CD4-positive, CD25-positive, alpha-beta regulatory T cell (primary cell): ENCODE results near the gene IMMP2L. TPM values are rescaled to one million over a fixed set of nuclear protein-coding genes. Genes with fewer than 3 reads are reported as not detected.

Source experiments
- ATAC-seq, 2 donors: fragments of 150-1000 bp; cut with Tn5 transposase; one replicate each; pipeline ENCODE4 v1.10.0; 2021; ENCODE audit warnings: low read depth in 2 of 2, moderate number of reproducible peaks in 2 of 2, moderate library complexity in 1 of 2
- DNase-seq, 3 donors: peaks; one replicate each; pipeline versions ENCODE4 v3.0.0 to v3.0.0-alpha.2; 2012 to 2022; ENCODE audit warnings: mixed read lengths in 1 of 3
- H3K27ac ChIP-seq: one replicate; pipeline ENCODE4 v1.7.0; 2013; ENCODE audit warnings: mild to moderate bottlenecking, low read length; ENCODE audit not compliant: insufficient read depth, poor library complexity, severe bottlenecking
- H3K27me3 ChIP-seq: one replicate; pipeline ENCODE4 v1.7.0; 2013; ENCODE audit warnings: low read length; ENCODE audit not compliant: control insufficient read depth, insufficient read depth
- H3K36me3 ChIP-seq: one replicate; pipeline ENCODE4 v1.7.0; 2013; ENCODE audit warnings: mild to moderate bottlenecking, low read length, moderate library complexity; ENCODE audit not compliant: control insufficient read depth, insufficient read depth
- H3K4me1 ChIP-seq: 2 replicates; pipeline ENCODE4 v1.7.0; 2013; ENCODE audit warnings: mild to moderate bottlenecking, low read length; ENCODE audit not compliant: insufficient read depth, control insufficient read depth, poor library complexity, severe bottlenecking
- H3K4me3 ChIP-seq: one replicate; pipeline ENCODE4 v1.7.0; 2013; ENCODE audit warnings: low read depth, mild to moderate bottlenecking, low read length, moderate library complexity
- H3K9me3 ChIP-seq, 2 experiments: 1 replicate in 1 of 2; 2 replicates in 1 of 2; pipeline ENCODE4 v1.7.0; 2013; ENCODE audit warnings: low read length in 2 of 2, mild to moderate bottlenecking in 1 of 2, moderate library complexity in 1 of 2; ENCODE audit not compliant: control insufficient read depth in 2 of 2
- H3K27ac Mint-ChIP-seq, 3 donors: one replicate each; pipeline ENCODE4 v1.8.0; 2020 to 2022; ENCODE audit warnings: mild to moderate bottlenecking in 3 of 3, mixed read lengths in 3 of 3, moderate library complexity in 2 of 3
- H3K27me3 Mint-ChIP-seq: one replicate; pipeline ENCODE4 v1.8.0; 2022; ENCODE audit warnings: mild to moderate bottlenecking, mixed read lengths
- H3K36me3 Mint-ChIP-seq: one replicate; pipeline ENCODE4 v1.8.0; 2020; ENCODE audit warnings: mixed read lengths
- H3K4me1 Mint-ChIP-seq, 4 donors: one replicate each; pipeline ENCODE4 v1.8.0; 2020 to 2022; ENCODE audit warnings: mixed read lengths in 4 of 4, mild to moderate bottlenecking in 1 of 4
- H3K4me3 Mint-ChIP-seq, 4 donors: one replicate each; pipeline ENCODE4 v1.8.0; 2020 to 2022; ENCODE audit warnings: mild to moderate bottlenecking in 4 of 4, mixed read lengths in 4 of 4, moderate library complexity in 3 of 4
- H3K9me3 Mint-ChIP-seq, 7 donors: one replicate each; pipeline ENCODE4 v1.8.0; 2020 to 2022; ENCODE audit warnings: mixed read lengths in 7 of 7, mild to moderate bottlenecking in 3 of 7, moderate library complexity in 2 of 7
- polyA plus RNA-seq, 4 donors: library from polyadenylated mRNA; unstranded; fragments of 300-500 nt; fragmentation: Illumina TruSeq; gene quantifications; one replicate each; pipeline ENCODE4 v1.2.3, GENCODE V29; 2021
- total RNA-seq: library from RNA; stranded (reverse); gene quantifications from one replicate; pipeline ENCODE4 v1.2.3, GENCODE V29; 2022

IMMP2L gene
- total and polyA plus RNA-seq, 5 donors from 2014 or later, result 8.9 to 23.8 (median 17.1) TPM

GRCh38 chr7:111368381-111369065 is 193.8 kb downstream of the IMMP2L start:
- no peak overlapping the region for H3K4me3 Mint-ChIP-seq
- H3K27me3 Mint-ChIP-seq, result no peaks in the 10 kb centered on the region
- no peaks in the 10 kb centered on the region for H3K27me3 ChIP-seq
- H3K36me3 Mint-ChIP-seq, result no peaks in the 10 kb centered on the region
- H3K4me1 Mint-ChIP-seq, result peaks cover 0 to 6% (median 2%) of the 10 kb centered on the region in 4 donors
- no peak for DNase-seq
- no peaks in the 10 kb centered on the region for H3K4me1 ChIP-seq
- no peaks in the 10 kb centered on the region for H3K9me3 ChIP-seq
- no peak overlapping the region for H3K4me3 ChIP-seq
- H3K9me3 Mint-ChIP-seq, result peaks cover 0 to 2% (median 0%) of the 10 kb centered on the region in 7 donors
- H3K36me3 ChIP-seq, result no peaks in the 10 kb centered on the region
- no peak for ATAC-seq
- no peak overlapping the region for H3K27ac Mint-ChIP-seq
- no peak overlapping the region for H3K27ac ChIP-seq

GRCh38 chr7:111364413-111364812 is 197.9 kb downstream of the IMMP2L start:
- no peak overlapping the region for H3K27ac Mint-ChIP-seq
- H3K4me1 Mint-ChIP-seq, result peaks cover 0 to 6% (median 0%) of the 10 kb centered on the region in 4 donors
- no peaks in the 10 kb centered on the region for H3K27me3 Mint-ChIP-seq

GRCh38 chr7:111363099-111363498 is 199.2 kb downstream of the IMMP2L start:
- Mint-ChIP-seq H3K36me3 (no peaks in the 10 kb centered on the region), H3K4me1 (peaks cover 0 to 6% (median 1%) of the 10 kb centered on the region in 4 donors), H3K27me3 (no peaks in the 10 kb centered on the region), H3K9me3 (peaks cover 0 to 4% (median 0%) of the 10 kb centered on the region in 7 donors), H3K4me3 (no peak overlapping the region), H3K27ac (no peak overlapping the region)
- H3K27ac ChIP-seq, result no peak overlapping the region
- no peak for ATAC-seq
- no peak for DNase-seq
- H3K27me3 ChIP-seq, result no peaks in the 10 kb centered on the region
- H3K4me3 ChIP-seq, result no peak overlapping the region
- H3K4me1 ChIP-seq, result no peaks in the 10 kb centered on the region
- H3K36me3 ChIP-seq, result no peaks in the 10 kb centered on the region
- no peaks in the 10 kb centered on the region for H3K9me3 ChIP-seq

More at GRCh38 chr7:111364413-111364812, 197.9 kb downstream of the IMMP2L start:
- no peak for DNase-seq
- no peaks in the 10 kb centered on the region for H3K27me3 ChIP-seq
- H3K36me3 Mint-ChIP-seq, result no peaks in the 10 kb centered on the region
- no peaks in the 10 kb centered on the region for H3K4me1 ChIP-seq
- no peak for ATAC-seq
- H3K9me3 ChIP-seq, result no peaks in the 10 kb centered on the region
- no peak overlapping the region for H3K4me3 Mint-ChIP-seq
- no peaks in the 10 kb centered on the region for H3K36me3 ChIP-seq
- no peak overlapping the region for H3K27ac ChIP-seq
- H3K4me3 ChIP-seq, result no peak overlapping the region
- peaks cover 0 to 2% (median 0%) of the 10 kb centered on the region in 7 donors for H3K9me3 Mint-ChIP-seq

GRCh38 chr7:111362506-111363054 is 199.7 kb downstream of the IMMP2L start:
- no peaks in the 10 kb centered on the region for H3K9me3 ChIP-seq
- H3K9me3 Mint-ChIP-seq, result peaks cover 0 to 4% (median 0%) of the 10 kb centered on the region in 7 donors
- H3K27me3 ChIP-seq, result no peaks in the 10 kb centered on the region
- no peaks in the 10 kb centered on the region for H3K4me1 ChIP-seq
- H3K27me3 Mint-ChIP-seq, result no peaks in the 10 kb centered on the region
- no peak overlapping the region for H3K4me3 ChIP-seq
- H3K4me3 Mint-ChIP-seq, result no peak overlapping the region
- H3K27ac Mint-ChIP-seq, result no peak overlapping the region
- no peak for DNase-seq
- no peaks in the 10 kb centered on the region for H3K36me3 Mint-ChIP-seq
- H3K27ac ChIP-seq, result no peak overlapping the region
- peaks cover 0 to 6% (median 2%) of the 10 kb centered on the region in 4 donors for H3K4me1 Mint-ChIP-seq
- no peak for ATAC-seq
- H3K36me3 ChIP-seq, result no peaks in the 10 kb centered on the region

- Mint-ChIP-seq H3K4me3 (no peak overlapping the region), H3K36me3 (no peaks in the 10 kb centered on the region), H3K4me1 (peaks cover 0 to 4% (median 0%) of the 10 kb centered on the region in 4 donors), H3K27ac (peak overlapping the region in 1 of 3 donors; percentile 56), H3K9me3 (peaks cover 0 to 4% (median 0%) of the 10 kb centered on the region in 7 donors), H3K27me3 (no peaks in the 10 kb centered on the region)
- DNase-seq (no peak), ATAC-seq (no peak)
- no peaks in the 10 kb centered on the region for H3K27me3 ChIP-seq
- H3K36me3 ChIP-seq, result no peaks in the 10 kb centered on the region
- H3K27ac ChIP-seq, result no peak overlapping the region
- no peaks in the 10 kb centered on the region for H3K4me1 ChIP-seq
- no peaks in the 10 kb centered on the region for H3K9me3 ChIP-seq
- no peak overlapping the region for H3K4me3 ChIP-seq
Observed at GRCh38 chr7:111358915-111359314, 203.4 kb downstream of the IMMP2L start.

- no peaks in the 10 kb centered on the region for H3K27me3 Mint-ChIP-seq
Observed at GRCh38 chr7:111357691-111358090, 204.6 kb downstream of the IMMP2L start.

GRCh38 chr7:111356941-111357340 is 205.4 kb downstream of the IMMP2L start:
- Histone ChIP-seq H3K9me3 (no peaks in the 10 kb centered on the region), H3K4me1 (no peaks in the 10 kb centered on the region), H3K36me3 (no peaks in the 10 kb centered on the region), H3K27ac (no peak overlapping the region), H3K27me3 (no peaks in the 10 kb centered on the region), H3K4me3 (no peak overlapping the region)
- Mint-ChIP-seq H3K4me3 (no peak overlapping the region), H3K27ac (no peak overlapping the region), H3K4me1 (peaks cover 0 to 9% (median 0%) of the 10 kb centered on the region in 4 donors), H3K27me3 (no peaks in the 10 kb centered on the region), H3K9me3 (peaks cover 0 to 3% (median 0%) of the 10 kb centered on the region in 7 donors), H3K36me3 (peaks cover 4% of the 10 kb centered on the region)
- DNase-seq (no peak), ATAC-seq (no peak)

More at GRCh38 chr7:111357691-111358090, 204.6 kb downstream of the IMMP2L start:
- H3K4me3 Mint-ChIP-seq, result no peak overlapping the region
- H3K4me1 Mint-ChIP-seq, result peaks cover 0 to 7% (median 0%) of the 10 kb centered on the region in 4 donors
- H3K4me3 ChIP-seq, result no peak overlapping the region
- no peaks in the 10 kb centered on the region for H3K4me1 ChIP-seq
- no peaks in the 10 kb centered on the region for H3K36me3 ChIP-seq
- ATAC-seq (no peak), DNase-seq (no peak)
- H3K27ac ChIP-seq, result no peak overlapping the region
- H3K36me3 Mint-ChIP-seq, result peaks cover 4% of the 10 kb centered on the region
- no peaks in the 10 kb centered on the region for H3K27me3 ChIP-seq
- H3K9me3 ChIP-seq, result no peaks in the 10 kb centered on the region
- H3K9me3 Mint-ChIP-seq, result peaks cover 0 to 3% (median 0%) of the 10 kb centered on the region in 7 donors
- no peak overlapping the region for H3K27ac Mint-ChIP-seq
